Mesothelial cell of epicardium (in vitro differentiated cells): Measurements from ENCODE around the gene CRY1. TPM values are rescaled to one million over a fixed set of nuclear protein-coding genes. Genes with fewer than 3 reads are reported as not detected.
"Not testable (repeated sequence)": the region's sequence is repeated elsewhere in the genome, so short reads cannot be mapped to it uniquely, and the experiment has no call there.

Experiments
- DNase-seq, 2 experiments: peaks; one replicate each; pipeline ENCODE4 v3.0.0; 2021; ENCODE audit warnings: low spot score in 2 of 2; ENCODE audit not compliant: unreplicated experiment in 2 of 2
- H3K27ac Mint-ChIP-seq: 2 replicates; pipeline ENCODE4 v1.8.0; 2021; ENCODE audit warnings: mixed read lengths
- H3K27me3 Mint-ChIP-seq: 2 replicates; pipeline ENCODE4 v1.8.0; 2021; ENCODE audit warnings: low read depth, mixed read lengths
- H3K36me3 Mint-ChIP-seq: 2 replicates; pipeline ENCODE4 v1.8.0; 2021; ENCODE audit warnings: mixed read lengths
- H3K4me1 Mint-ChIP-seq: 2 replicates; pipeline ENCODE4 v1.8.0; 2021; ENCODE audit warnings: mixed read lengths
- H3K4me3 Mint-ChIP-seq: 2 replicates; pipeline ENCODE4 v1.8.0; 2021; ENCODE audit warnings: mild to moderate bottlenecking, moderate library complexity, mixed read lengths
- H3K9me3 Mint-ChIP-seq: 2 replicates; pipeline ENCODE4 v1.8.0; 2021; ENCODE audit warnings: mixed read lengths
- CTCF ChIP-seq: fragments of 200-600 bp; sonication (generic); IDR thresholded peaks from one replicate; pipeline ENCODE4 v1.5.0; 2021; ENCODE audit warnings: antibody characterized with exemption; ENCODE audit not compliant: unreplicated experiment
- total RNA-seq: library from RNA; stranded (reverse); gene quantifications from 3 replicates; pipeline ENCODE4 v1.2.1, GENCODE V29; 2021

Gene CRY1
- total RNA-seq, 1 donor from 2014 or later, result 26.5 TPM

GRCh38 chr12:107079172-107080011, 14.0 kb downstream of the CRY1 start:
- no peak for DNase-seq
- H3K27ac Mint-ChIP-seq, result no peak overlapping the region
- peaks cover 23% of the 10 kb centered on the region for H3K9me3 Mint-ChIP-seq
- peaks cover 7% of the 10 kb centered on the region for H3K36me3 Mint-ChIP-seq
- H3K4me1 Mint-ChIP-seq, result no peaks in the 10 kb centered on the region
- no peaks in the 10 kb centered on the region for H3K27me3 Mint-ChIP-seq
- H3K4me3 Mint-ChIP-seq, result no peak overlapping the region
- TF ChIP-seq CTCF, result no peak

GRCh38 chr12:107073266-107073665, 20.1 kb downstream of the CRY1 start:
- H3K4me3 Mint-ChIP-seq, H3K27me3 Mint-ChIP-seq, DNase-seq, H3K4me1 Mint-ChIP-seq, H3K9me3 Mint-ChIP-seq, H3K27ac Mint-ChIP-seq, H3K36me3 Mint-ChIP-seq: not testable (repeated sequence)

- Mint-ChIP-seq H3K9me3 (peaks cover 20% of the 10 kb centered on the region), H3K4me3 (no peak overlapping the region), H3K27ac (no peak overlapping the region), H3K4me1 (no peaks in the 10 kb centered on the region), H3K27me3 (no peaks in the 10 kb centered on the region), H3K36me3 (peaks cover 12% of the 10 kb centered on the region)
- TF ChIP-seq CTCF, result no peak
- no peak for DNase-seq
Observed at GRCh38 chr12:107066691-107067090, 26.7 kb downstream of the CRY1 start.

- Mint-ChIP-seq H3K27ac (no peak overlapping the region), H3K27me3 (no peaks in the 10 kb centered on the region), H3K4me1 (no peaks in the 10 kb centered on the region), H3K36me3 (peaks cover 12% of the 10 kb centered on the region), H3K9me3 (peaks cover 20% of the 10 kb centered on the region), H3K4me3 (no peak overlapping the region)
- TF ChIP-seq CTCF, result no peak
- no peak for DNase-seq
Observed at GRCh38 chr12:107064687-107065086, 28.7 kb downstream of the CRY1 start.

- H3K36me3 Mint-ChIP-seq, result peaks cover 12% of the 10 kb centered on the region
- DNase-seq, result no peak
- no peak overlapping the region for H3K27ac Mint-ChIP-seq
- peaks cover 20% of the 10 kb centered on the region for H3K9me3 Mint-ChIP-seq
- no peaks in the 10 kb centered on the region for H3K27me3 Mint-ChIP-seq
- H3K4me1 Mint-ChIP-seq, result no peaks in the 10 kb centered on the region
- no peak for TF ChIP-seq CTCF
- H3K4me3 Mint-ChIP-seq, result no peak overlapping the region
Observed at GRCh38 chr12:107064243-107064642, 29.1 kb downstream of the CRY1 start.

GRCh38 chr12:107058190-107058589, 35.2 kb downstream of the CRY1 start:
- no peak for TF ChIP-seq CTCF
- peaks cover 9% of the 10 kb centered on the region for H3K9me3 Mint-ChIP-seq
- peaks cover 6% of the 10 kb centered on the region for H3K36me3 Mint-ChIP-seq
- no peak for DNase-seq
- H3K4me1 Mint-ChIP-seq, result peaks cover 10% of the 10 kb centered on the region
- H3K27ac Mint-ChIP-seq, result no peak overlapping the region
- H3K4me3 Mint-ChIP-seq, result no peak overlapping the region
- H3K27me3 Mint-ChIP-seq, result no peaks in the 10 kb centered on the region
